Parathyroid adenoma (tissue), 2 donors: Measurements from ENCODE around the gene SSX2IP.

Experiments used
- H2AFZ ChIP-seq: fragments of 300-600 bp; sonication (generic); one replicate; pipeline ENCODE4 v1.7.0; 2017; ENCODE audit warnings: antibody characterized with exemption, mild to moderate bottlenecking
- H3K27ac ChIP-seq: fragments of 300-600 bp; sonication (generic); one replicate; pipeline ENCODE4 v1.7.0; 2017
- H3K27me3 ChIP-seq: fragments of 300-600 bp; sonication (generic); one replicate; pipeline ENCODE4 v1.7.0; 2017; ENCODE audit warnings: low read length; ENCODE audit not compliant: control insufficient read depth, insufficient read depth
- H3K36me3 ChIP-seq: fragments of 300-600 bp; sonication (generic); one replicate; pipeline ENCODE4 v1.7.0; 2017; ENCODE audit warnings: low read length; ENCODE audit not compliant: control insufficient read depth, insufficient read depth
- H3K4me1 ChIP-seq: fragments of 300-600 bp; sonication (generic); one replicate; pipeline ENCODE4 v1.7.0; 2017; ENCODE audit warnings: control low read depth
- H3K4me2 ChIP-seq: fragments of 300-600 bp; sonication (generic); one replicate; pipeline ENCODE4 v1.7.0; 2017; ENCODE audit warnings: low read length
- H3K4me3 ChIP-seq: fragments of 300-600 bp; sonication (generic); one replicate; pipeline ENCODE4 v1.7.0; 2017; ENCODE audit warnings: low read depth, low read length
- H3K79me2 ChIP-seq: fragments of 300-600 bp; sonication (generic); one replicate; pipeline ENCODE4 v1.7.0; 2017; ENCODE audit warnings: control low read depth
- H3K9ac ChIP-seq: fragments of 300-600 bp; sonication (generic); one replicate; pipeline ENCODE4 v1.7.0; 2017; ENCODE audit warnings: mild to moderate bottlenecking
- H3K9me3 ChIP-seq: fragments of 300-600 bp; sonication (generic); one replicate; pipeline ENCODE4 v1.7.0; 2017; ENCODE audit warnings: low read length; ENCODE audit not compliant: control insufficient read depth
- CTCF ChIP-seq: fragments of 300-600 bp; sonication (generic); IDR thresholded peaks from one replicate; pipeline ENCODE4 v1.7.0; 2017; ENCODE audit warnings: antibody characterized with exemption, mild to moderate bottlenecking
- donor health status: primary hyperparathyroidism.

Gene SSX2IP

GRCh38 chr1:84632137-84632536 is 58.1 kb downstream of the SSX2IP start:
- H3K27me3 ChIP-seq, result no peaks in the 10 kb centered on the region
- no peaks in the 10 kb centered on the region for H3K4me1 ChIP-seq
- no peak overlapping the region for H3K4me2 ChIP-seq
- no peaks in the 10 kb centered on the region for H3K36me3 ChIP-seq
- no peak for TF ChIP-seq CTCF
- no peak overlapping the region for H2AFZ ChIP-seq
- no peaks in the 10 kb centered on the region for H3K9me3 ChIP-seq
- no peak overlapping the region for H3K4me3 ChIP-seq
- no peak overlapping the region for H3K9ac ChIP-seq
- H3K79me2 ChIP-seq, result no peaks in the 10 kb centered on the region
- no peak overlapping the region for H3K27ac ChIP-seq

GRCh38 chr1:84624876-84625275 is 65.4 kb downstream of the SSX2IP start:
- no peaks in the 10 kb centered on the region for H3K27me3 ChIP-seq
- H3K79me2 ChIP-seq, result no peaks in the 10 kb centered on the region
- H2AFZ ChIP-seq, result no peak overlapping the region
- H3K36me3 ChIP-seq, result no peaks in the 10 kb centered on the region
- H3K27ac ChIP-seq, result no peak overlapping the region
- H3K4me3 ChIP-seq, result no peak overlapping the region
- no peak overlapping the region for H3K9ac ChIP-seq
- H3K9me3 ChIP-seq, result no peaks in the 10 kb centered on the region
- TF ChIP-seq CTCF, result no peak
- H3K4me2 ChIP-seq, result no peak overlapping the region
- H3K4me1 ChIP-seq, result no peaks in the 10 kb centered on the region

- Histone ChIP-seq H3K36me3 (no peaks in the 10 kb centered on the region), H3K4me2 (no peak overlapping the region), H2AFZ (no peak overlapping the region), H3K4me3 (no peak overlapping the region), H3K27me3 (no peaks in the 10 kb centered on the region), H3K9me3 (no peaks in the 10 kb centered on the region), H3K4me1 (no peaks in the 10 kb centered on the region), H3K9ac (no peak overlapping the region), H3K79me2 (no peaks in the 10 kb centered on the region), H3K27ac (no peak overlapping the region)
- TF ChIP-seq CTCF, result no peak
Observed at GRCh38 chr1:84621553-84621952, 68.7 kb downstream of the SSX2IP start.

- Histone ChIP-seq H3K27me3 (no peaks in the 10 kb centered on the region), H3K4me3 (peak overlapping the region; percentile 67), H3K36me3 (no peaks in the 10 kb centered on the region), H3K4me2 (peak overlapping the region; percentile 95), H3K4me1 (no peaks in the 10 kb centered on the region), H3K27ac (no peak overlapping the region), H2AFZ (peak overlapping the region; percentile 61), H3K79me2 (no peaks in the 10 kb centered on the region), H3K9me3 (no peaks in the 10 kb centered on the region), H3K9ac (no peak overlapping the region)
- peak; percentile 66 for TF ChIP-seq CTCF
Observed at GRCh38 chr1:84620720-84621313, 69.4 kb downstream of the SSX2IP start.

GRCh38 chr1:84619383-84620102 is 70.7 kb downstream of the SSX2IP start:
- Histone ChIP-seq H3K4me3 (no peak overlapping the region), H3K27ac (no peak overlapping the region), H3K9ac (no peak overlapping the region), H3K27me3 (no peaks in the 10 kb centered on the region), H3K9me3 (no peaks in the 10 kb centered on the region), H3K4me2 (no peak overlapping the region), H2AFZ (no peak overlapping the region), H3K36me3 (no peaks in the 10 kb centered on the region), H3K79me2 (no peaks in the 10 kb centered on the region), H3K4me1 (no peaks in the 10 kb centered on the region)
- no peak for TF ChIP-seq CTCF
